Ovary (tissue), 3 donors: Measurements from ENCODE around the gene POU6F2.

Source experiments
- CTCF ChIP-seq, 3 donors: fragments of 450-650 bp in 2 of 3; fragments of 200-600 bp in 1 of 3; IDR thresholded peaks; one replicate each; pipeline versions ENCODE4 v1.5.1 to v1.8.0; 2016 to 2022; ENCODE audit warnings: antibody characterized with exemption in 3 of 3, mild to moderate bottlenecking in 1 of 3
- EP300 ChIP-seq: sonication (generic); formaldehyde crosslinking; IDR thresholded peaks from one replicate; pipeline ENCODE4 v1.6.1; 2017; ENCODE audit warnings: antibody characterized with exemption
- POLR2A ChIP-seq: fragments of 450-650 bp; IDR thresholded peaks from one replicate; pipeline ENCODE4 v1.6.1; 2017; ENCODE audit warnings: antibody characterized with exemption, mild to moderate bottlenecking, moderate library complexity
- donor health status: DM: no; HTN: no; CAD: no.

- TF ChIP-seq CTCF (IDR thresholded peaks at IDR 0.05) = no peak
- no peak for TF ChIP-seq POLR2A
- no peak for TF ChIP-seq EP300
These were observed 26.5 kb upstream of the POU6F2 start for GRCh38 chr7:38951213-38951612.
